GM12865 (cell line): Measurements from ENCODE around the gene GNB1.
A peak's percentile ranks its signal among the peaks of the same experiment; 100 is the strongest.

ENCODE experiments used
- DNase-seq: peaks from one replicate; pipeline ENCODE4 v3.0.0; 2010; ENCODE audit warnings: low read depth
- H3K4me3 ChIP-seq: 2 replicates; pipeline ENCODE4 v1.5.1; 2011; ENCODE audit warnings: mild to moderate bottlenecking, low read depth, low read length, control low read depth
- TF ChIP-seq, protein P1 (sequence below): IDR thresholded peaks from 2 replicates; pipeline ENCODE4 v1.5.1; 2011; ENCODE audit warnings: low read length, control low read depth, low read depth, inconsistent platforms; ENCODE audit not compliant: insufficient read depth; ENCODE audit errors: missing control alignments

The GNB1 gene

DNA sequence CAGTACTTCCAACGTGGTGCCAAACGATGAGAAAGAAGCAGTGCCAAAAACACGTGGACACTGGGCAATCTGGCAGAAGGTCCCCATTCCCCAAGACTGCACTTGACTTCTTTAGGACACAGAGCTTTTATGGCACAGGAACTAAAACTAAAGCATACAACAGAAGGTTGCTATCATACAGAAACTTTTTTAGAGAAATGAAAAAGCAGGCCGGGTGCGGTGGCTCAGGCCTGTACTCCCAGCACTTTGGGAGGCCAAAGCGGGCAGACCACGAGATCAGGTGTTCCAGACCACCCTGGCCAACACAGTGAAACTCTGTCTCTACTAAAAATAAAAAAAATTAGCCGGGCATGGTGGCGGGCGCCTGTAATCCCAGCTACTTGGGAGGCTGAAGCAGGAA, 43.0 kb downstream of the GNB1 start:
- no peak overlapping the region for H3K4me3 ChIP-seq
- TF ChIP-seq, protein P1, sequence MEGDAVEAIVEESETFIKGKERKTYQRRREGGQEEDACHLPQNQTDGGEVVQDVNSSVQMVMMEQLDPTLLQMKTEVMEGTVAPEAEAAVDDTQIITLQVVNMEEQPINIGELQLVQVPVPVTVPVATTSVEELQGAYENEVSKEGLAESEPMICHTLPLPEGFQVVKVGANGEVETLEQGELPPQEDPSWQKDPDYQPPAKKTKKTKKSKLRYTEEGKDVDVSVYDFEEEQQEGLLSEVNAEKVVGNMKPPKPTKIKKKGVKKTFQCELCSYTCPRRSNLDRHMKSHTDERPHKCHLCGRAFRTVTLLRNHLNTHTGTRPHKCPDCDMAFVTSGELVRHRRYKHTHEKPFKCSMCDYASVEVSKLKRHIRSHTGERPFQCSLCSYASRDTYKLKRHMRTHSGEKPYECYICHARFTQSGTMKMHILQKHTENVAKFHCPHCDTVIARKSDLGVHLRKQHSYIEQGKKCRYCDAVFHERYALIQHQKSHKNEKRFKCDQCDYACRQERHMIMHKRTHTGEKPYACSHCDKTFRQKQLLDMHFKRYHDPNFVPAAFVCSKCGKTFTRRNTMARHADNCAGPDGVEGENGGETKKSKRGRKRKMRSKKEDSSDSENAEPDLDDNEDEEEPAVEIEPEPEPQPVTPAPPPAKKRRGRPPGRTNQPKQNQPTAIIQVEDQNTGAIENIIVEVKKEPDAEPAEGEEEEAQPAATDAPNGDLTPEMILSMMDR, result no peak
- DNase-seq, result peak; percentile 66

DNA sequence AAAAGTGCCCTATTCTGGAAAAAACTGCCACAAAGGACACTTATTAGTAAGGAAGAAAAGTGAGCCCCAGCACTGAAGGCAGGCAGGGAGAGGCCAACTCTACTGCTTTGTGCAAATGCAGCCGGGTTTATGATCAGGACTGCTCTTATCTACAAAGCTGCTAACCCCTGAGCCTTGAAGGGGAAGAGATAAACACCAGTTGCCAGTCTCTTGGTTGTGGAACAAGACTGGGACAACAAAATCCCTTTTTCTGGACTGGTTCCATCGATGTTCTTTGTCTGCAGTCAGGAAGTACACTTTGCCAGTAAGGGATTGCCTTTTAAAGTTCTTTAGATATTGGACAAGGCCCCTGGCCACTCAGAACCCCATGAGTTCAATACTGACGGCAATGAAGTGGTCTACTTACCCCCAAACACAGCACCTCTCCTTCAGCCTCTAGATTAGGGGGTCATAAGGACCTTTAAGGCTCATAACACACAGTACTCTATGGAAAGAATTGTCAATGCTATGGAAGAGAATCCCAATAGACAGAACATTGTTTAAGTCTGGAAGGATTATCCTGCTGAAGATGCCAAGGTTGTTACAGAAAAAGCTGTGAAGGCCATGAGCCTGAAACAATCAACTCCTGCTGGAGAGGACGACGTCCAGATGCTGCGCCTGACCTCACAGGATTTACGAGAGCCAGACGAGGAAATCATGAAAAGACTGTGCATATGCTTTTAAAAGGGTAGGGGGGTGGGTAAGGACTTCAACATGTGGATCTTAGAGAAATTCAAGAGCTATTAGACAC, 43.6 kb downstream of the GNB1 start:
- TF ChIP-seq, protein P1, result no peak
- no peak for DNase-seq
- H3K4me3 ChIP-seq, result no peak overlapping the region

DNA sequence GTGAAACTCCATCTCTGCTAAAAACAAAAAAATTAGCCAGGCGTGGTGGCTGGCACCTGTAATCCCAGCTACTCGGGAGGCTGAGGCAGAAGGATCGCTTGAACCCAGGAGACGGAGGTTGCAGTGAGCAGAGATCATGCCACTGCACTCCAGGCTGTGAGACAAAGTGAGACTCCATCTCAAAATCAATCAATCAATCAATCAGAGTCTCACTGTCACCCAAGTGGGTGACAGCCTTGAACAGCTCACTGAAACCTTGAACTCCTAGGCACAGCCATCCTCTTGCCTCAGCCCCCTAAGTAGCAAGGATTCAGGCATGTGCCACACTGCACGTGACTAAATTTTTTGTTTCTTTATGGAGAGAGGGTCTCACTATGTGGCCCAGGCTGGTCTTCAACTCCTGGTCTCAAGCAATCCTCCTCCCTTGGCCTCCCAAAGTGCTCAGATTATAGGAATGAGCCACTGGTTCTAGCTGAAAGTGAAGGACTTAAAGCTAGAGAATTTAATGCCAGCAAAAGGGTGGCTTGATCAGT, 44.4 kb downstream of the GNB1 start:
- no peak for DNase-seq
- H3K4me3 ChIP-seq, result no peak overlapping the region
- TF ChIP-seq, protein P1, result no peak

DNA sequence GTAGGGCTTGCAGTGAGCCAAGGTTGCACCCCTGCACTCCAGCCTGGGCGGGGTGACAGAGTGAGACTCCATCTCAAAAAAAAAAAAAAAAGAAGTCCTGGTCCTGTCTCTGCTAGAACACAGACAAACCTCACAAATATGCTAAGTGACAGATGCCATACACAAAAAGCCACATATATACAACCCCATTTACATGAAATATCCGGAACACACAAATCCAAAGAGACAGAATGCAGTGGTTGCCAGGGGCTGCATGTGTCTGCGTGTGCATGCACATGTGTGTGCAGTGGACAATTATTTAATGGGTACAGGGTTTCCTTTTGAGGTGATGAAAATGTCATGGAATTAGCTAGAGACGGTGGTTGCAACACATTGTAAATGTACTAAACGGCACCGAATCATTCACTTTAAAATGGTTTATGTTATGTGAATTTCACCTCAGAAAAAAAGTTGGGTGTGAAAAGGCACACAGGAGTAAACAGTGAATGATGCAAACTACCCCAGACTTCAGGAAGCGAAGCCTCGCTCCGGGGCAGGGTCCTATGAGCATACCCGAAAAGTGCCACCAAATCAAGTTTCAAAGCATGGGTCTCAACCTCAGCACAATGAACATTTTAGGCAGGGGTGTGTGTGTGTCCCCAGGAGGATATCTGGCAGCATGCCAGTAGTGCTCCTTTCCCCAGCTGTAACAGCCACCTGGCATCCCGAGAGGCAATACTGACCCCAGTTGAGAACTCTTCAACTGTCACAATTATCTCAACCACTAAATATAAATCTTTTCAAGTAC, 48.3 kb downstream of the GNB1 start:
- no peak overlapping the region for H3K4me3 ChIP-seq
- DNase-seq, result peak; percentile 63
- TF ChIP-seq, protein P1, result no peak

DNA sequence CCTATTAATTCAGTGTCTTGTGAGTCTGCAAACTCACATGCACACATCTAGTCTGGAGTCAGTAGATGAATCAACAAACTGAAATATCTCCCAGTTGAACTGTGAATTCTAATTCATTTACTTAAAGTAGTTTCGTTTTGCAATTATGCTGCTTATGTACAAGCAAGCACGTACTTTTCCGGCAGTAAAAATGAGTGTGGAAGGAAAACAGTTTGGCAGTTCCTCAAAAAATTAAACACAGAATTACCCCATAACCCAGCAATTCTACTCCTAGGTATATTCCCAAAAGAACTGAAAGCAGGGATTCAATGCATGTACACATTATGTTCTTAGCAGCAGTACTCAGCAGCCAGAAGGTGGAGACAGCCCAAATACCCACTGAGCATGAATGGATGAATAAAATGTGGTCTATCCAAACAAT, 49.3 kb downstream of the GNB1 start:
- TF ChIP-seq, protein P1, result no peak
- peak overlapping the region; percentile 22 for H3K4me3 ChIP-seq
- DNase-seq, result no peak

DNA sequence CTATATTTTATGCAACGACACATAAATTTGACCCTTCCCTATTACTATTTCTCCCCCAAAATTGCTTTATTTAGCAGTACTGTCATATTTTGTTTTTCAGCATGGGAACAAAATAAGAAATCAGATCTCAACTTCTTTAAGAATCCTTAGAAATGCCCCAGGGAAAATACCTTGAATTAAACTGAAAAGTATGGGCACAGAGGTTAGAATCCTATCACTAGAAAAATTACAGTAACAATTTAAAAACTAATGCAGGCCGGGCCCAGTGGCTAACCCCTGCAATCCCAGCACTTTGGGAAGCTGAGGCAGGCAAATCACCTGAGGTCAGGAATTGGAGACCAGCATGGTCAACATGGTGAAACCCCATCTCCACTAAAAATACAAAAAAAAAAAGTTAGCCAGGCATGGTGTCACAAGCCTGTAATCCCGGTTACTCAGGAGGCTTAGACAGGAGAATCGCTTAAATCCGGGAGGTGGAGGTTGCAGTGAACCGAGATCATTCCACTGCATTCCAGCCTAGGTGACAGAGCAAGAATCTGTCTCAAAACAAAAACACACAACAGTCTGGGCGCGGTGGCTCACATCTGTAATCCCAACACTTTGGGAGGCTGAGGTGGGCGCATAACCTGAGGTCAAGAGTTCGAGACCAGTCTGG, 51.4 kb downstream of the GNB1 start:
- TF ChIP-seq, protein P1, result no peak
- DNase-seq, result no peak
- H3K4me3 ChIP-seq, result no peak overlapping the region
